Measurements from ENCODE around the gene PSD2. TPM values are rescaled to one million over a fixed set of nuclear protein-coding genes. Genes with fewer than 3 reads are reported as not detected.

PSD2 gene
- total RNA-seq, 4 donors from 2014 or later = 0.30 to 0.76 TPM; not detected in 2

- DNase-seq = no peak
- Histone ChIP-seq H3K9me3 (no peaks in the 10 kb centered on the region), H3K4me3 (no peak overlapping the region), H3K27ac (no peak overlapping the region), H3K27me3 (no peaks in the 10 kb centered on the region), H3K36me3 (no peaks in the 10 kb centered on the region), H3K4me1 (no peaks in the 10 kb centered on the region)
- intact Hi-C loops (cut with DNase I; ENCODE audit: low total_unique reads) = no loop called here
- no peak for TF ChIP-seq POLR2A (IDR thresholded peaks at IDR 0.05)
- no peak for TF ChIP-seq CTCF (IDR thresholded peaks at IDR 0.05)
Observed at GRCh38 chr5:139812836-139813805, 17.5 kb downstream of the PSD2 start.

- TF ChIP-seq CTCF (IDR thresholded peaks at IDR 0.05) (no peak), POLR2A (IDR thresholded peaks at IDR 0.05) (no peak)
- H3K9me3 ChIP-seq = no peaks in the 10 kb centered on the region
- H3K27me3 ChIP-seq = no peaks in the 10 kb centered on the region
- DNase-seq = no peak
- no peak overlapping the region for H3K27ac ChIP-seq
- no peaks in the 10 kb centered on the region for H3K36me3 ChIP-seq
- no peaks in the 10 kb centered on the region for H3K4me1 ChIP-seq
- H3K4me3 ChIP-seq = no peak overlapping the region
- intact Hi-C loops (cut with DNase I; ENCODE audit: low total_unique reads) = no loop called here
Observed at GRCh38 chr5:139814191-139814601, 18.6 kb downstream of the PSD2 start.

- Histone ChIP-seq H3K27ac (no peak overlapping the region), H3K36me3 (no peaks in the 10 kb centered on the region), H3K4me1 (no peaks in the 10 kb centered on the region), H3K9me3 (no peaks in the 10 kb centered on the region), H3K27me3 (no peaks in the 10 kb centered on the region), H3K4me3 (no peak overlapping the region)
- DNase-seq = no peak
- intact Hi-C loops (cut with DNase I; ENCODE audit: low total_unique reads) = no loop called here
- no peak for TF ChIP-seq POLR2A (IDR thresholded peaks at IDR 0.05)
- TF ChIP-seq CTCF (IDR thresholded peaks at IDR 0.05) = no peak
Observed at GRCh38 chr5:139814704-139815280, 19.2 kb downstream of the PSD2 start.

GRCh38 chr5:139816566-139816965 lies 21.0 kb downstream of the PSD2 start:
- Histone ChIP-seq H3K4me3 (no peak overlapping the region), H3K9me3 (no peaks in the 10 kb centered on the region), H3K27me3 (no peaks in the 10 kb centered on the region), H3K36me3 (no peaks in the 10 kb centered on the region), H3K27ac (no peak overlapping the region), H3K4me1 (no peaks in the 10 kb centered on the region)
- intact Hi-C loops (cut with DNase I; ENCODE audit: low total_unique reads) = no loop called here
- TF ChIP-seq POLR2A (IDR thresholded peaks at IDR 0.05) (no peak), CTCF (IDR thresholded peaks at IDR 0.05) (no peak)
- DNase-seq = no peak

GRCh38 chr5:139817362-139817761 lies 21.8 kb downstream of the PSD2 start:
- no peak for TF ChIP-seq CTCF (IDR thresholded peaks at IDR 0.05)
- TF ChIP-seq POLR2A (IDR thresholded peaks at IDR 0.05) = no peak
- Histone ChIP-seq H3K27me3 (no peaks in the 10 kb centered on the region), H3K4me3 (no peak overlapping the region), H3K36me3 (no peaks in the 10 kb centered on the region), H3K4me1 (no peaks in the 10 kb centered on the region), H3K9me3 (no peaks in the 10 kb centered on the region), H3K27ac (no peak overlapping the region)
- no peak for DNase-seq
- intact Hi-C loops (cut with DNase I; ENCODE audit: low total_unique reads) = no loop called here
